GM23338 (cell line): ENCODE data around the gene TSEN2.

Experiments
- EZH2 ChIP-seq: fragments of 200-600 bp; sonication (generic); IDR thresholded peaks from one replicate; pipeline ENCODE4 v1.8.0; 2017; ENCODE audit warnings: antibody characterized with exemption, mild to moderate bottlenecking, low read depth; ENCODE audit not compliant: unreplicated experiment
- NANOG ChIP-seq: IDR thresholded peaks from 2 replicates; pipeline ENCODE4 v1.6.1; 2016; ENCODE audit warnings: antibody characterized with exemption, borderline replicate concordance
- POLR2AphosphoS5 ChIP-seq: IDR thresholded peaks from 2 replicates; pipeline ENCODE4 v1.6.1; 2016; ENCODE audit warnings: antibody characterized with exemption, low read depth
- TF ChIP-seq, protein P1 (sequence below), 2 experiments: fragments of 200-600 bp in 1 of 2; sonication (generic) in 1 of 2; conservative IDR thresholded peaks; 2 replicates each; pipeline versions ENCODE4 v1.5.1 to v1.6.1; 2016 to 2017; ENCODE audit warnings: antibody characterized with exemption in 2 of 2, low read depth in 2 of 2, mild to moderate bottlenecking in 2 of 2, moderate library complexity in 1 of 2
- TF ChIP-seq, protein P2 (sequence below): IDR thresholded peaks from one replicate; pipeline ENCODE4 v1.6.1; 2018; ENCODE audit warnings: antibody characterized with exemption; ENCODE audit not compliant: unreplicated experiment

DNA sequence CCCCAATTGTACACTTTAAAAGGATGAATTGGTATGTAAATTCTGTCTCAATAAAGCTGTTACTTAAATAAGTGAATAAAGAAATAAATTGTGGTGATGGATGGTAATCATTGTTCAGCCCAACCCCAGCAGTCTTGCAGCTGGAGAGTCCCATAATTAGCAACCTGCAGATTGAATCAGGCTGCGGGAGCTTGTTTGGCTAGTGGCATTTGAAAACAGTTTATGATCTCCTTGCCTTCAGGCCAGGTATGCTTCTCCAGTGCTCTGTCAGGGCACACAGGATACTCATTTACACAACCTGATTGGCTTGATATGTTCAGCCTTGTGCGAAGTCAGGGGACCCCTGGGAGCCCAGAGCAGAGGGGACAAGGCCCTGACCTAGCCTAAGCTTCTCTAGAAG lies 16.5 kb upstream of the TSEN2 start:
- TF ChIP-seq NANOG: no peak
- TF ChIP-seq, protein P1, sequence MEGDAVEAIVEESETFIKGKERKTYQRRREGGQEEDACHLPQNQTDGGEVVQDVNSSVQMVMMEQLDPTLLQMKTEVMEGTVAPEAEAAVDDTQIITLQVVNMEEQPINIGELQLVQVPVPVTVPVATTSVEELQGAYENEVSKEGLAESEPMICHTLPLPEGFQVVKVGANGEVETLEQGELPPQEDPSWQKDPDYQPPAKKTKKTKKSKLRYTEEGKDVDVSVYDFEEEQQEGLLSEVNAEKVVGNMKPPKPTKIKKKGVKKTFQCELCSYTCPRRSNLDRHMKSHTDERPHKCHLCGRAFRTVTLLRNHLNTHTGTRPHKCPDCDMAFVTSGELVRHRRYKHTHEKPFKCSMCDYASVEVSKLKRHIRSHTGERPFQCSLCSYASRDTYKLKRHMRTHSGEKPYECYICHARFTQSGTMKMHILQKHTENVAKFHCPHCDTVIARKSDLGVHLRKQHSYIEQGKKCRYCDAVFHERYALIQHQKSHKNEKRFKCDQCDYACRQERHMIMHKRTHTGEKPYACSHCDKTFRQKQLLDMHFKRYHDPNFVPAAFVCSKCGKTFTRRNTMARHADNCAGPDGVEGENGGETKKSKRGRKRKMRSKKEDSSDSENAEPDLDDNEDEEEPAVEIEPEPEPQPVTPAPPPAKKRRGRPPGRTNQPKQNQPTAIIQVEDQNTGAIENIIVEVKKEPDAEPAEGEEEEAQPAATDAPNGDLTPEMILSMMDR (conservative IDR thresholded peaks at IDR 0.05; ENCODE audit: low read depth in 2 of 2): no peak
- TF ChIP-seq, protein P2, sequence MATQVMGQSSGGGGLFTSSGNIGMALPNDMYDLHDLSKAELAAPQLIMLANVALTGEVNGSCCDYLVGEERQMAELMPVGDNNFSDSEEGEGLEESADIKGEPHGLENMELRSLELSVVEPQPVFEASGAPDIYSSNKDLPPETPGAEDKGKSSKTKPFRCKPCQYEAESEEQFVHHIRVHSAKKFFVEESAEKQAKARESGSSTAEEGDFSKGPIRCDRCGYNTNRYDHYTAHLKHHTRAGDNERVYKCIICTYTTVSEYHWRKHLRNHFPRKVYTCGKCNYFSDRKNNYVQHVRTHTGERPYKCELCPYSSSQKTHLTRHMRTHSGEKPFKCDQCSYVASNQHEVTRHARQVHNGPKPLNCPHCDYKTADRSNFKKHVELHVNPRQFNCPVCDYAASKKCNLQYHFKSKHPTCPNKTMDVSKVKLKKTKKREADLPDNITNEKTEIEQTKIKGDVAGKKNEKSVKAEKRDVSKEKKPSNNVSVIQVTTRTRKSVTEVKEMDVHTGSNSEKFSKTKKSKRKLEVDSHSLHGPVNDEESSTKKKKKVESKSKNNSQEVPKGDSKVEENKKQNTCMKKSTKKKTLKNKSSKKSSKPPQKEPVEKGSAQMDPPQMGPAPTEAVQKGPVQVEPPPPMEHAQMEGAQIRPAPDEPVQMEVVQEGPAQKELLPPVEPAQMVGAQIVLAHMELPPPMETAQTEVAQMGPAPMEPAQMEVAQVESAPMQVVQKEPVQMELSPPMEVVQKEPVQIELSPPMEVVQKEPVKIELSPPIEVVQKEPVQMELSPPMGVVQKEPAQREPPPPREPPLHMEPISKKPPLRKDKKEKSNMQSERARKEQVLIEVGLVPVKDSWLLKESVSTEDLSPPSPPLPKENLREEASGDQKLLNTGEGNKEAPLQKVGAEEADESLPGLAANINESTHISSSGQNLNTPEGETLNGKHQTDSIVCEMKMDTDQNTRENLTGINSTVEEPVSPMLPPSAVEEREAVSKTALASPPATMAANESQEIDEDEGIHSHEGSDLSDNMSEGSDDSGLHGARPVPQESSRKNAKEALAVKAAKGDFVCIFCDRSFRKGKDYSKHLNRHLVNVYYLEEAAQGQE: no peak
- no peak for TF ChIP-seq EZH2
- no peak for TF ChIP-seq POLR2AphosphoS5
